GM18502 (cell line): ENCODE measurements around the gene SLC51B.
"Not testable (repeated sequence)": the region's sequence is repeated elsewhere in the genome, so short reads cannot be mapped to it uniquely, and the experiment has no call there.

Experiments
- ATAC-seq: cut with Tn5 transposase; IDR thresholded peaks from one replicate; pipeline ENCODE4 v1.9.1; 2021; ENCODE audit warnings: mild to moderate bottlenecking; ENCODE audit not compliant: unreplicated experiment, poor library complexity

The SLC51B gene

DNA sequence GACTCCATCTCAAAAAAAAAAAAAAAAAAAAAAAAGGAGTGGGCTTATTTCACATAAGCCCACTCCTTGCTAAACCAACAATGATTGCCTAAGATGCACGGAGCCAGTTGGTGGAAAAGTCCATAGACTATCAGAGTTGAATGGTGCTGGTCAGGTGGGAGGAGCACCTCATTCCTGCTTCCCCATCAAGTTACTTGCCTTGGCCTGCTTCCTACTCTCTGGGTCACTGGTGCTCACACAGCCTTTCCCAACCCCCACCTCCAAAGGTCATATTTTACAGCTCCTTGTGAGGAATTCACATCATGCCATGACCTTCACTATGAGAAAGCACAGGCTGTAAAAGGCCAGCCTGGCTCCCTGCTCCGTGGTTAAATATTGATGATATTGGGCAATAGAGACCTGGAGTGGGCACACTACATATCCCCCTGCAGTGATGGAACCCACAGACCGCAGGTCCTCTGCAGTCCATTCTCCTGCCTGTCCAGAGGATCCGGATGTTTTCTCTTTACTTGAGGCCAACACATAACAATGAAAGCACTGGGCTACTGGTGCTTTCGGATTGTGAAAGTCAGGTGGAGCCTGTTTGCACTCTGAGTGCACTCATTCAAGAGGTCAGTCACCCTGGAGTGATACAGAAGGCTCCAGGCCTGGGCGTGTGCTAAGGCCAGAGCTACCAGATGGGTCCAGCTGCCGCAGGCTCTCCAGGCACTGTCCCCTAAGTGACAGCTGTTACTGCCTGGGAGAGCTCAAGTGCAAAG is at the start of gene SLC51B:
TSS of gene SLC51B (plus strand) at position 664 of the 758 bp plus-strand sequence. CDS start 4,618 bp downstream, outside the sequence.
- no peak for ATAC-seq

DNA sequence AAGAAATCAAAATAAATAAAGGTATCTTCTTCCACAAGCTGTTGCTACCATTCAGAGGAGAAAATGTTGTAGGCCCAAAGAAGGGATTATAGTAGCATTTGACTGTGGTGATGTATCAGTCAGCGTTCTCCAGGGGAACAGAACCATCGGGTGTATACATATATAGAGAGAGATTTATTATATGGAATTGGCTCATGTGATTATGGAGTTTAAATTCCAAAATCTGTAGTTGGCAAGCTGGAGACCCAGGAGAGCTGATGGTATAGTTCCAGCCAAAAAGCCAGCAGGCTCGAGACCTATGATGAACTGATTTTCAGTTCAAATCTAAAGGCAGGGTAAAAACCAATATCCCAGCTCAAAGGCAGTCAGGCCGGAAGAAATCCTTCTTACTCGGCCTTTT is 48.1 kb upstream of the SLC51B start:
- no peak for ATAC-seq

DNA sequence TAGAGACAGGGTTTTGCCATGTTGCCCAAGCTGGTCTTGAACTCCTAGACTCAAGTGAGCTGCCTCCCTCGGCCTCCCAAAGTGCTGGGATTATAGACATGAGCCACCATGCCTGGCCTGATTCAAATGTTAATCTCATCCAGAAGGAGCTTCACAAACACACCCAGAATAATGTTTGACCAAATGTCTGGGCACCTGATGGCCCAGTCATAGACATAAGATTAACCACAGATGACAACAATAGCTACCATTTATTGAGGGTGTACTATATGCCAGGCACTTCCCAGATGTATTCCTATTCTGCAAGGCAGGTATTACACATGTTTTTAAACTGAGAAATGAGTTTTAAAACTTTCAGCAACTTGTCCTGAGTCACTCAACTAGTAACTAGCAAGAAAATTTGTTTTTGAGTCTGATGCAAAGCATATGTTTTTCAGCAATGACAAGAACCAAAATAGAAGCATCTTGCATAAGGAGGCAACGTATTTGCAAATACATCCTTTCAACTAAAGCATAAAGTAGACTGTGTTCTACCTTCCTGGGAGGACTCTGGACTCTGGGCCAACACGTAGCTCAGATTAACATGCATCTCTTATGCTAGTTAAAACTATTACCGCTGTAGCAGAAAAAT is 47.3 kb upstream of the SLC51B start:
- ATAC-seq: no peak

DNA sequence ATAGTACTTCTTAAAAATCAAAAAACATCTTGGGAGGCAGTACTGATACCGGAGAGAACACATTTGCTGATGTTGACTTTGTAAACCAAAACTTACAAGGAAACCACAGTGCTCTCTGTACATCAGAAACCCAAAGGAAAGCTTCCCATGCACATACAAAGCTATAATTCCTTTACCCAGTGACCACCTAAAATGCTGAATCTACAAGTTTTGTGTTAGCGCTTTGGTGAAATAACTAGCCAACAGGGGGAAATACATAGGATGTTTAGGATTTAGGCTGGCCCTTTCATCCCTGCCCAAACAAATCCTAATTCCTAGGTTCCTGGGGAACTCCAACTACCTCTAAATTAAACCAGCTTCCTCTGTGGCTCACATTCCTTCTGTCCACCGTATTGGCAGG is 40.2 kb upstream of the SLC51B start:
- no peak for ATAC-seq

DNA sequence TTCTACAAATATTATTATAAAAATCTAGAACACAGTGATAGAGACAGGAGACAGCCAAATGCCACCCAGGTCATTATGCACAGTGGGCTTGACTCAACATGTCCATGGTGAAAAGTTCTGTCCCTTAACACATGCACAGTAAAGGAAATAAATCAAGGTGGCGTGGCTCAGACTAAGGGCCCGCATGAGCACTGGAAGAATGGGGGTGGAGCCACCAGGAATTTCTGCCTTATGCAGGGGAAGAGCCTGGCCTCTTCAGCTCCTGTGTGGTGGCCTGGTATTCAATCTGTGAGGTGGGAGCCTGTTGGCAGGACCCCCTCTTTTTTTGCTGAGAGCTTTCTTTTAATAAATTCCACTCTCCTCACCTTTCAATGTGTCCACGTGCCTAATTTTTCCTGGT is 38.3 kb upstream of the SLC51B start:
- ATAC-seq: no peak

DNA sequence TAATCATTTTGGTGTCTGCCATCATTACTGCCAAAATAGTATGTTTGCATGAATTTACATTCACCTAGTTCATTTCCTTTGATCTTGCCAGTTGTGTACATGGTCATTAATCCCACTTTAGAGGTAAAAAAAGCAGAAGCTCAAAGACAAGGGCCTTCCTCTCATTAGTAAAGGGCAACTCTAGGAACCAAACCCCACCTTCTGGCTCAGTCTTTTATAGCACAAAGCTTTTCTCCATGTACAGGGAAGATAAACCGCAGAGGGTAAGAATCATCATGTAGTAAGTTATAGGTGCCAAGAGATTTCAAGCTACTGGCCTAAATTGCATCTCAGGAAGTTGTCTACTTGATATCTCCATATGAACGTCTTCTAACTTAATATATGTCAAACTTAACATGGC is 36.2 kb upstream of the SLC51B start:
- no peak for ATAC-seq

DNA sequence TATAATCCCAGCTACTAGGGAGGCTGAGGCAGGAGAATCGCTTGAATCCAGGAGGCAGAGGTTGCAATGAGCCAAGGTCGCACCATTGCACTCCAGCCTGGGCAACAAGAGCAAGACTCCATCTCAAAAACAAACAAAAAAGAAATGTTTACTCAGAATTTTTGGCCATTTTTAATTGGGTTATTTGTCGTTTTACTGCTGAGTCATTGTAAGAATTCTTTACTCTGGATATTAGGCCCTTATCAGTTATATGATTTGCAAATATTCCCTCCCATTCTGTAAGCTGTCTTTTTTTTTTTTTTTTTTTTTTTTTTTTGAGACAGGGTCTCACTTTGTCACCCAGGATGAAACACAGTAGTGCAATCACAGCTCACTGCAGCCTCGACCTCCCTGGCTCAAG is 34.0 kb upstream of the SLC51B start:
- ATAC-seq: not testable (repeated sequence)

DNA sequence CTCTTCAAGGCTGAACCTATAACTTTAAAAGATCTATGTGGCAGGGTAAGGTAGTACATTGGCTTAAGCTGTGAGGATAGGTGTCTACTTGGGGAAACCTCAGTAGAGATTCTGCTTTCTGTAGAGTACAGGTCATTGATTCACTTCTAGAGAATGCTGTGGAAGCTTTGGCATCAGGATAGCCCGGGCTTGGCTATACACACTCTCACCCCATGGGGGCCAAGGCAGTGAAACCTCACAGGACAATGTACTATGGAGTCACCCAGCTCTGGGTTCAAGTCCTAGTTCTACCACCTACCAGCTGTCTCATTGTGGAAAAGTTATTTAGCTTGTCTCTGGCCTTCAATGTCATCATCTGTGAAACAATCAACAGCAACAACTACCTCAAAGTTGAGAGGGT is 24.8 kb upstream of the SLC51B start:
- ATAC-seq: no peak

DNA sequence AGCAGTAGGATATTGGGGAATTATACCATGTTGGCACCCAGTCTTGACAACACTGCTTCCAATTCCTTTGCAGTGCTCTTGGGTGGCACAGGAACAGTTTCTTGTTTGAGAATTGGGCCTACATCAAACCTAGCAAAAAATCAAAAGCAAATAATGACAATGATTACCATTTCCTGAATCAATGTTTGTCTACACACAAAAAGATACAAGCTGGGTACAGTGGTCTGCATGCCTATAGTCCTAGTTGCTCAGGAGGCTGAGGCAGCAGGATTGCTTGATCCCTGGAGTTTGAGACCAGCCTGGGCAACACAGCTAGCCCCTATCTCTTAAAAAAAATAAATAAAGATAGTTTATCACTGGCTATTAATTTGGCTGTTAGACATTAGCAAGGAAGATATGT is 23.7 kb upstream of the SLC51B start:
- ATAC-seq: no peak

DNA sequence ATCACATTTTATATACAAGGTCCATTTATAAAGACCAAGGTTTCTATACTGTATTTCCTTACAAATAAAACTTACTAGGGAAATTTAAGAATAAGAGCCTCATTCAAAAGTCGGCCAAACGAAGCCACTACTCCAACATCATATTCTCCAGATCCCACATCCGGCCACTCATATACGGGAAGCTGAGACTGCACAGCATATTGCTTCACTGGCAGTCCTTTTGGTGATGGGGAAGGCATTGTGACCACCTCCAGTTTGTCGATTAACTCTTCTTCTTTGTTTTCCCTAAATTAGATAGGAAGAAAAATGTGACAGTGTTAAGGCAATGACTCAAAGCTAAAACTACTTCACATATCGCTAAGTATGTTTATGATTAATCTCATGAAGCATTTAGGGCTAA is 18.4 kb upstream of the SLC51B start:
- ATAC-seq: no peak

DNA sequence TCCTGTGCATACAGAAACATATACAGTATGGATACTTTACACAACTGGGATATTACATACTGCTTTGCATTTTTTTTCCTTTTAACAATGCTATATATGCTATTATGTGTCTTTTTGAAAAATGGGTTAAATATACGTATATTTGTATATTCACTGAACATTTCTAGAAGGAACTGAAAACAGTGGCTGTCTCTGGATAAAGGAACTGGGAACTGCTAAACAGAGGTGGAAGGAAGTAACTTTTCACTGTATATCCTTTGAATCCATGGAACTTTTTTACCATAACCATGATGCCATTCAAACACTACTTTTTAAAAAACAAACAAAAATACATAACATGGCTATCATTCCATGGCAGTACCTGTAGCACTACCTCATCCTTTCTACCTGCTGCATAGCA is 17.6 kb upstream of the SLC51B start:
- no peak for ATAC-seq

DNA sequence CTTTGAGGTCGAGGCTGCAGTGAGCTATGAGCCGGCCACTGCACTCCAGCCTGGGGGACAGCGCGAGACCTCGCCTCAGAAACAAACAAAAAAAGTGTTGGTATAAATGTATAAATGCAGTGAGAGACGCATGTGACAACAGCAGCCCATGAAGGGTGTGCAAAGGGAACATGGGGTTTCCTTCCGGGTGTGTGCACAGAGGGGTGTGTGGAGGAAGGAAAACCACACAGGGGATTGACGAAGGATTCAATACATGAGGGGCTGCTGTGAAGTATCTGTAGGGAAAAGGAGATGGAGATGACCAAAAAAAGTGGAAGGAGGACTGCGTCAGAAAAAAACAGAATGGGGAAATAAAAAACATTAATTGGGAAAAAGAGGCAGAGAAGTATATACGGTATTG is 16.8 kb upstream of the SLC51B start:
- ATAC-seq: no peak

DNA sequence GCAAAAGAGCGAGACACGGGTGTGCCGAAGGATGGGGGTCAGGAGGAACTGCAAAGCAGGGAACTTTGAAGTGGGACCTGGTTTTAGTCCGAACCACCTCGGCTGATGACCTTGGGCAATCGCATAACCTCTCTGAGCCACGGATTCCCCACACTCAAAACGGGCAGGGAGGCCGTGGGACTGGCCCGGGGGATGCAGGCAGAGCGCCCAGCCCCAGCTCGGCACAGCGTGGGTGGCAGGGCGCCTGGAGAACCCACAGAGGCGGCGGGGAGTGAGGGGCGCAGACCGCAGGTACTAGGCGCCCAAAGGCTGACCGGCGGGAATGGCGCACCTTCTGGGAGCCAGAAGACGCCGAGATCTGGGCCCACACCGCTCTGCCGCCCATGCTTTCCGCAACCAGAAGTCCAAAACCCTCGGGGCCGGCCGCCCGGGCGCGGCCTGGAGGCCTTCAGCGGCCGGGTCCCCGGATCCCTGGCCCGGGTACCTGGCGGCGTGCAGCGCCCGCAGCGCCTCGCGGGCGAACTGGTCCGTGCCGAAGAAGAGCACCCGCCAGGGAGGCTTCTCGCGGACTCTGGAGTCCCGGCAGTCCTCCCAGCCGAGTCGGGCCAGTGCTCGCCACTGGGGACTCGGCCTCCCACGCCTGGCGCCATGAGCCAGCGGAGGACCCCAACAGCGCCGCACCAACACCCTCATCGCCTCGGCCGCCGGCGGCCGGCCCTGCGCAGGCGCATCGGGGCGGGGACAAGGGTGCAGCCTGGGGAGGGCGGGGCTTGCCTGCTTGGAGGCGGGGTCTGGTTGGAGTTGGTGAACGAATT is 16.1 kb upstream of the SLC51B start, which contains the start of gene MTFMT:
TSS of gene MTFMT (minus strand) at position 719 of the 815 bp plus-strand sequence. CDS start at position 693, 26 bp downstream.
- ATAC-seq: peak; percentile 84

DNA sequence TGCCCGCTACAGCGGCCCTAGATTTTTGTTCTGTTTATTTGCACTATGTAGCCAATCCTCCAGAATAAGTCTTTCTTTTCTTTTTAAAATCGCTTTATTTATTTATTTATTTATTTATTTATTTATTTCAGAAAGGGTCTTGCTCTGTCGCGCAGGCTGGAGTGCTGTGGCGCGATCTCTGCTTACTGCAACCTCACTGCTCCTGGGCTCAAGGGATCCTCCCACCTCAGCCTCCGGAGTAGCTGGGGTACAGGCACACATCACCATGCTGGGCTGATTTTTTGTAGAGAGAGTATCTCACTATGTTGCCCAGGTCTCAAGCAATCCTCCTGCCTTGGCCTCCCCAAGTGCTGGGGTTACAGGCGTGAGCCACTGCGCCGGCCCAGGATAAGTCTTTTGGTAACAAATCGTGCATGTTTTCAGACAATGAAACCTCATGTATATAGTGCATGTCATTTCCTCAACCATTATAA is 15.4 kb upstream of the SLC51B start:
- no peak for ATAC-seq

DNA sequence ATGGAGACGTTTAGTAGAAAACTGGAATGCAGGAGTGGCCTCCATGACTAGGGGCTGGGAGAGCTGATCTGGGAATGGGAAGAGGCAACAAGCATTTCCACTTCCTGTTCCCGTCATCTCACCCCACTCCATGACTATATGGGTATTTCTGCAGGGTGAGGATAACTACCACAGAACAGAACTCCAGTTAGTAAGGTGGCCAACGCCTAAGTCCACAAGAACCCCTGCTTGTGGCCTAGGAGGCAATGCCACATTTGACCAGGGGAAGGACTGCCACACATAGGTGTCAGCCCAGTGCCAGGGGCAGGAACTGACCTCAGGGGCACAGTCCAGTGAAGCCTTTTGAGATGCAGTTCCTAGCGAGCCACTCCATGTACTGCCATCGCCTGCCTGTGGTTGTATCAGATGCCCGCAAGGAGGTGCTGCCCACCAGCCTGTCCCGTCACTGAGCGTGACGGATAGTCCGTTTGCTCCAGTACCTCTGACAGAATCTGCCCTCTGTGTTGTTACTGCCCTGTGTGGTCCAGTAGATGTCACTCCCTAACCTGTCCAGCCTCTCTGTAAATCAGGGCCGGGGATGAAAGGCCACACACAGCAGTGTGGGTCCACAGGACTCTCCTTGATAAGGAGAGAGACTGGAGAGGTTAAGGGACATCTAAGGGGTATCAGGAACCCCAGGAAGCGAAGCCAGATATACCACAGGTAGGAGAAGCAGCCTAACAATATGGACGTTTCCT is 12.2 kb upstream of the SLC51B start:
- no peak for ATAC-seq

DNA sequence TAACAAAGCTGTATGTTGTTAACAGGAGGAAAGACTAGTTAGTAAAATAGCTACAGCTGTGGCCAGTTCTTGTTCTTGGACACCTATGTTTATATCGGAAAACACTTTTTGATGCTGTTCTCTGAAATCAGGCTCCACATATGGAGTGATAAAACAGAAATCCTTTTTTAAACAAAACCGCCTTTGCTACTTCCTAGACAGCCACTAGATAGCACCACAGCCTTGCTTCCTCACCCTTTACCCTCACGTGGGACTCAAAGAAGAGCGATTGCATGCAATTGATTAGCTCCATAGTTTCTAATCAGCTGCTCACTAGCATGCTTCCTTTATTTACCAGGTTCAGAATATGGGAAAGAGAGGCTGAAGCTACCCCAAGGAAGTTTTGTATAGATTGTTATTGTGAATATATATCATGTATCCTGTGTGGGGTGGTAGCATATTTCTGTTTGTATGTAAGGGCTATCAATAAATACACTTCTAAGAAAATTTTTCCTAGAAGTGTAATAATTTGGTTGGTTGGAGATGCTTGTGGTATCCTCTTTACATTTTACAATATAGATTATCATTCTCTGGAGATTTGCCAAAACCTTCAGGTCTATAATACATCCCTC is 11.4 kb upstream of the SLC51B start:
- no peak for ATAC-seq

DNA sequence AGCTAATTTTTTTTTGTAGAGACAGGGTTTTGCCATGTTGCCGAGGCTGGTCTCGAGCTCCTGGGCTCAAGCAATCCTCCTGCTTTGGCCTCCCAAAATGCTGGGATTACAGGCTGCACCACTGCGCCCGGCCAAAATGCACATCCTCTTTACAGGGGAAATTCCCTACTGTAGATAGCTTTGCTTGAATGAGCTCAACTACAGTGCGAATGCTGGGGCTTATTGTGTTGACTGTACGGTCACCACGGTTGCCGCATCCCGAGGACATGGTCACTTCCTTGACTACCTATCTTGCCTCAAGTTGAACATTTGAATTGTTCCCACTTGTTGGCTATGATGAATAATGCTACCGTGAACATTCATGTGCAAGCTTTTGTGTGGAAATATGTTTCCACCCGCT is 10.5 kb upstream of the SLC51B start:
- ATAC-seq: no peak

DNA sequence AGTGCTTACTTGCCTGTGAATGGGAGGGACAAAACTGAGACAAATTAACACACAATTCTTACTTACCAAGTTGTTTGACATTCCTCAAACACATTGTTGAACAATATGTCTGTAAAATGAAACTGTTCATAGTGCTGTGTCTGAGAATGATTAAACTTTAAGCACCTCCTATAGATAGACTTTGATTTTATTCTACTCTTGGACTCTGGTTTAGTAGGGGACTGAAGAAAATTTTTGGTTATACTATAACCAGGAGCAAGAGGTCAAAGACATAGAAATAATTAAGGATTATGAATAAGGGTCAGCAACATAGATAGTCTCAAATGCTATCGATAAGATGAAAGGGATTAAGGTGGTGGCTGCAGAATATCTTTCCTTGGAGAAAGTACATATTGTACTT is 7.9 kb upstream of the SLC51B start:
- ATAC-seq: no peak

DNA sequence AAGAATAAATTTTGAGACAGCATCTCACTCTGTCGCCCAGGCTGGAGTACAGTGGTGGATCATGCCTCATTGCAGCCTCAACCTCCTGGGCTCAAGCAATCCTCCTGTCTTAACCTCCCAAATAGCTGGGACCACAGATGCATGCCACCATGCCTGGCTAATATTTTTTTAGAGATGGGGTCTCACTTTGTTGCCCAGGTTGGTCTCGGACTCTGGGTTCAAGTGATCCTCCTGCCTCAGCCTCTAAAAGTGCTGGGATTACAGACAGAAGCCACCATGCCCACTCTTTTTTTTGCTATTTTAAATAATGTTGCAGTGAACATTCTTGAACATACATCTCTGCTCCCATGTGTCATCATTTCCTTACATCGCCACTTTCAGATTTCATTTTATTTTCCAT is 6.8 kb upstream of the SLC51B start:
- no peak for ATAC-seq

DNA sequence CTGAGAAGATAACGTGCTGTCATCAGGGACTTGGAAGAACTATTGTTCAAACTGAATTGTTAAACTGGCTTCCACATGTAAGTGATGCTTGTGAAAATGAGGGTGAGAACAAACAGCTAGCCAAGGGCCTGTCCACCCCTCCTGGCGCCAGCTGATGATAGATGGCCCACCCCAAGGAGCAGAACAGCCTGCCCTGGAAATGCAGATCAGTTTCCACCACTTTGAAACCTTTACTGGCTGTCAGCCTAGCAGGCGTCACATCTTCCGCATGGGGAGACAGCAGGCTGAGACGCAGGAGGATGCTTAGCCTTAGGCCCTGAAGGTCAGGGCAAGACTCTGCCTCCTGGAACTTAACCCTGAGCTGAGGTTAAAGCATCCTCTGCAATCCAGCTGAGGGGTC is 6.4 kb upstream of the SLC51B start:
- ATAC-seq: no peak
